ENCODE measurements around the gene AHDC1. TPM values are rescaled to one million over a fixed set of nuclear protein-coding genes. Genes with fewer than 3 reads are reported as not detected.

The AHDC1 gene
- total and polyA plus RNA-seq, 2 donors (not counting 3 experiments of a cell fraction or from before 2014, with no cell fraction given): 7.0 to 32.1 TPM

DNA sequence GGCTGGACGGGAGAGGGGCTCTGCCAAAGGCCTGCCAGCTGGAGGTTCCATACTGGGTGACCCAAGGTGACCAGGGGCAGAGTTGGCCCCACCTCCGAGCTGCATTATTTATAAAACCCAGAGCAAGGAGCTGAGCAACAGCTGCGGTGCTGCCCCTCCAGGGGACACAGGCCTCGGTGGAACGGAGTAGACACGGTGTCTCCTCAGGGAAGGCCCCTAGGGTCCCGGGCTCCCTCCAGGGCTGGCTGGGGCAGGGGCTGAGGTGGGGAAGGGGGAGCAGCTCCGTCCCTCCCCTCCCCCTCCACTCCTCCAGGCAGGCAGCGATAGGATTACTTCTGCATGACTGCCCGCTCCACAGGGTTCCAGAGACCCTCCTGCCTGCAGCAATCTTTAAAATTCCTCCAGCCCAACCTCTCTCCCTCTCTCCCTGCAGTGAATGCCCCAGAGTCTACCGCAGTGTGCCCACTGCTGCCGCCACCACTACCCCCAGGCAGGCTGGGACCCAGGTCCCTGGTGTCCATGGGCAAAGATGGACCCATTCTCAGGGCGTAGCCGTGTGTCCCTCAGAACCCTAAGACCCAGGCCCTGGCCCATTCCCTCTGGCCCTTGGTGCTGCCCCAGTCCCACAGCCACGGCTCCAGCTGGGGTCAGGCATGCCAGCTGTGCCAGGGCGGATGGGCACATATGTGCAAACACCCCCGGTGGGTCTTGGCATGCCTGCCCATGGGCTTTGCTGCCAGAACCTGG lies 10.8 kb downstream of the AHDC1 start:
- BruUV-seq (replicated peaks): no TSS peak

DNA sequence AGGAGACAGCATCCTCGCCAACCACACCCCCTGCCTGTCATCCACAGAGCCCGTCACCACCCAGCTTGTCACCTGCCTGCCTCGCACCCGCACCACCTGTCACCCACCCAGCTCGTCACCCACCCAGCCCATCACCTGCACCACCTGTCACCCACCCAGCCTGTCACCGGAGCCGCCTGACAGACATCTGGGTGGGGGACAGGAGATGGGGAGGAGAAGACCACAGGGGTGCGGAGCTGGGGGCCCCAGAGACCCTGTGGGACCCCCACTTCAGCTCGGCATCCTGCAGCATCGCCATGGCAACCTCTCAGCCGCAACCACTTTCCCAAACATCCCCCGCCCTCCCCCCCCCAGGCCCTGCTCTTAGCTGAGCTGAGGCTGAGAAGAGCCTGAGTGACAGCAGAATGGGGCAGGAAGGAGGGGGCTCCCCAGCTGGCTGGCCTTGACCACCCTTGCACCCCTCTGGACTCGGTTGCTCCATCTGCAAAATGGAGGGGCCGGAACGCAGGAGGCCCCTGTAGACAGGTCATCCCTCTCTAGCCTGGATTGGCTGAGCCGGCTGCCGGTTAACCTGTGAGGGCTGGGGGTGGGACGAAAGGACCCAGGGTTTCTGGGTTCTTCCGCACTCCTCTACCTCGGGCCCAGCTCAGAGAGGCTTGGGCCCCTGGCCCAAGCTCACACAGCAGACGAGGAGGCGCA lies 11.6 kb downstream of the AHDC1 start:
- Histone ChIP-seq H3K36me3 (ENCODE audit: control insufficient read depth in 2 of 2, extremely low read depth in 1 of 2, insufficient read depth in 2 of 2, low read length in 2 of 2) (peaks cover 0 to 8% of the 10 kb centered on the region in 2 experiments), H3K9ac (replicated peaks; ENCODE audit: extremely low read depth, insufficient read depth, low read length) (no peak overlapping the region), H3K79me2 (ENCODE audit: control insufficient read depth, insufficient read depth, low read length) (peaks cover 2% of the 10 kb centered on the region), H3K9me1 (replicated peaks; ENCODE audit: control insufficient read depth, extremely low read depth, insufficient read depth, low read length) (no peaks in the 10 kb centered on the region), H3K27me3 (ENCODE audit: control insufficient read depth in 2 of 2, insufficient read depth in 2 of 2, low read length in 2 of 2) (no peaks in the 10 kb centered on the region), H4K20me1 (replicated peaks; ENCODE audit: control insufficient read depth, extremely low read depth, insufficient read depth, low read length) (no peaks in the 10 kb centered on the region), H3K4me1 (ENCODE audit: control insufficient read depth, extremely low read depth, insufficient read depth, low read length) (no peaks in the 10 kb centered on the region), H3K27ac (ENCODE audit: insufficient read depth, low read depth, low read length) (no peak overlapping the region), H3K4me2 (ENCODE audit: insufficient read depth, low read length) (no peak overlapping the region), H3K9me3 (replicated peaks; ENCODE audit: control insufficient read depth, insufficient read depth, low read length) (no peaks in the 10 kb centered on the region), H3K4me3 (replicated peaks in 1 of 3; ENCODE audit: insufficient read depth in 1 of 3, low read depth in 1 of 3, low read length in 3 of 3) (no peak overlapping the region), H2AFZ (ENCODE audit: low read depth, low read length) (no peak overlapping the region)
- intact Hi-C loops (cut with micrococcal nuclease): no loop called here
- ChIA-PET POLR2A (interaction anchor here (0.6 kb wide), 1 partner anchor 12 kb away, joined by 5 read pairs; the partner anchor contains the start of gene AHDC1), CTCF (interaction anchor here (0.8 to 1.7 kb wide), 3 partner anchors 10 to 176 kb away, joined by 3 to 6 read pairs (median 3); partner anchors contain the start of gene AHDC1)
- no peak for TF ChIP-seq FOS (IDR thresholded peaks at IDR 0.05; ENCODE audit: borderline replicate concordance, insufficient read depth, low read length)
- no peak for TF ChIP-seq EZH2 (IDR thresholded peaks at IDR 0.05; ENCODE audit: borderline replicate concordance, low read depth, low read length, severe bottlenecking)
- TF ChIP-seq JUN (IDR thresholded peaks at IDR 0.05; ENCODE audit: borderline replicate concordance, insufficient read depth, insufficient read length, low read depth): no peak
- TF ChIP-seq, protein P1, sequence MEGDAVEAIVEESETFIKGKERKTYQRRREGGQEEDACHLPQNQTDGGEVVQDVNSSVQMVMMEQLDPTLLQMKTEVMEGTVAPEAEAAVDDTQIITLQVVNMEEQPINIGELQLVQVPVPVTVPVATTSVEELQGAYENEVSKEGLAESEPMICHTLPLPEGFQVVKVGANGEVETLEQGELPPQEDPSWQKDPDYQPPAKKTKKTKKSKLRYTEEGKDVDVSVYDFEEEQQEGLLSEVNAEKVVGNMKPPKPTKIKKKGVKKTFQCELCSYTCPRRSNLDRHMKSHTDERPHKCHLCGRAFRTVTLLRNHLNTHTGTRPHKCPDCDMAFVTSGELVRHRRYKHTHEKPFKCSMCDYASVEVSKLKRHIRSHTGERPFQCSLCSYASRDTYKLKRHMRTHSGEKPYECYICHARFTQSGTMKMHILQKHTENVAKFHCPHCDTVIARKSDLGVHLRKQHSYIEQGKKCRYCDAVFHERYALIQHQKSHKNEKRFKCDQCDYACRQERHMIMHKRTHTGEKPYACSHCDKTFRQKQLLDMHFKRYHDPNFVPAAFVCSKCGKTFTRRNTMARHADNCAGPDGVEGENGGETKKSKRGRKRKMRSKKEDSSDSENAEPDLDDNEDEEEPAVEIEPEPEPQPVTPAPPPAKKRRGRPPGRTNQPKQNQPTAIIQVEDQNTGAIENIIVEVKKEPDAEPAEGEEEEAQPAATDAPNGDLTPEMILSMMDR (IDR thresholded peaks at IDR 0.05; ENCODE audit: extremely low read depth in 1 of 2, insufficient read depth in 1 of 2, low read depth in 1 of 2, low read length in 2 of 2): no peak
- no peak for TF ChIP-seq GATA2 (IDR thresholded peaks at IDR 0.05; ENCODE audit: insufficient read depth, insufficient read length, low read depth, low read length)
- TF ChIP-seq POLR2AphosphoS5 (IDR thresholded peaks at IDR 0.05; ENCODE audit: insufficient read depth, low read depth, low read length): no peak
- no peak for TF ChIP-seq MYC (IDR thresholded peaks at IDR 0.05; ENCODE audit: low read depth, low read length)
- TF ChIP-seq POLR2A (IDR thresholded peaks at IDR 0.05; ENCODE audit: low read depth, low read length): no peak
- TF ChIP-seq, protein P2, sequence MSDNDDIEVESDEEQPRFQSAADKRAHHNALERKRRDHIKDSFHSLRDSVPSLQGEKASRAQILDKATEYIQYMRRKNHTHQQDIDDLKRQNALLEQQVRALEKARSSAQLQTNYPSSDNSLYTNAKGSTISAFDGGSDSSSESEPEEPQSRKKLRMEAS (IDR thresholded peaks at IDR 0.05; ENCODE audit: insufficient read depth, insufficient read length): no peak
- FAIRE-seq: no peak
- dilution Hi-C loops (cut with MboI; ENCODE audit: extremely low pct_ligation_motif_present, low sequenced_read_pairs): loop anchor here (25.0 kb wide), 1 partner anchor 180 kb away; no protein-coding TSS in a partner anchor
- no peak for DNase-seq (ENCODE audit: low read depth, low spot score)
- BruUV-seq (replicated peaks): no TSS peak

More for the DNA sequence above, 10.8 kb downstream of the AHDC1 start:
- ChIA-PET POLR2A (interaction anchor here (0.6 kb wide), 1 partner anchor 11 kb away, joined by 5 read pairs; the partner anchor contains the start of gene AHDC1), CTCF (interaction anchor here (0.8 to 4.2 kb wide), 3 partner anchors 9 to 177 kb away, joined by 3 to 27 read pairs (median 6); no protein-coding TSS in a partner anchor)
- TF ChIP-seq EZH2 (IDR thresholded peaks at IDR 0.05; ENCODE audit: borderline replicate concordance, low read depth, low read length, severe bottlenecking): no peak
- TF ChIP-seq, protein P2 (IDR thresholded peaks at IDR 0.05; ENCODE audit: insufficient read depth, insufficient read length): no peak
- TF ChIP-seq FOS (IDR thresholded peaks at IDR 0.05; ENCODE audit: borderline replicate concordance, insufficient read depth, low read length): no peak
- no peak for FAIRE-seq
- H3K4me2 ChIP-seq (ENCODE audit: insufficient read depth, low read length): no peak overlapping the region
- H2AFZ ChIP-seq (ENCODE audit: low read depth, low read length): no peak overlapping the region
- no peaks in the 10 kb centered on the region for H4K20me1 ChIP-seq (replicated peaks; ENCODE audit: control insufficient read depth, extremely low read depth, insufficient read depth, low read length)
- no peak for DNase-seq (ENCODE audit: low read depth, low spot score)
- H3K9ac ChIP-seq (replicated peaks; ENCODE audit: extremely low read depth, insufficient read depth, low read length): no peak overlapping the region
- no peak overlapping the region for H3K4me3 ChIP-seq (replicated peaks in 1 of 3; ENCODE audit: insufficient read depth in 1 of 3, low read depth in 1 of 3, low read length in 3 of 3)
- H3K79me2 ChIP-seq (ENCODE audit: control insufficient read depth, insufficient read depth, low read length): peaks cover 4% of the 10 kb centered on the region
- dilution Hi-C loops (cut with MboI; ENCODE audit: extremely low pct_ligation_motif_present, low sequenced_read_pairs) (loop anchor here (25.0 kb wide), 1 partner anchor 181 kb away; no protein-coding TSS in a partner anchor), intact Hi-C loops (cut with micrococcal nuclease) (no loop called here)
- H3K36me3 ChIP-seq (ENCODE audit: control insufficient read depth in 2 of 2, extremely low read depth in 1 of 2, insufficient read depth in 2 of 2, low read length in 2 of 2): peaks cover 0 to 8% of the 10 kb centered on the region in 2 experiments
- no peaks in the 10 kb centered on the region for H3K9me1 ChIP-seq (replicated peaks; ENCODE audit: control insufficient read depth, extremely low read depth, insufficient read depth, low read length)
- H3K27me3 ChIP-seq (ENCODE audit: control insufficient read depth in 2 of 2, insufficient read depth in 2 of 2, low read length in 2 of 2): no peaks in the 10 kb centered on the region
- H3K9me3 ChIP-seq (replicated peaks; ENCODE audit: control insufficient read depth, insufficient read depth, low read length): no peaks in the 10 kb centered on the region
- H3K4me1 ChIP-seq (ENCODE audit: control insufficient read depth, extremely low read depth, insufficient read depth, low read length): peaks cover 4% of the 10 kb centered on the region
- no peak overlapping the region for H3K27ac ChIP-seq (ENCODE audit: insufficient read depth, low read depth, low read length)
